HG03442 (cell line): ENCODE results near the gene MAML3.
A peak's percentile ranks its signal among the peaks of the same experiment; 100 is the strongest.
"Not testable (repeated sequence)": the region's sequence is repeated elsewhere in the genome, so short reads cannot be mapped to it uniquely, and the experiment has no call there.

Source experiments
- ATAC-seq: cut with Tn5 transposase; IDR thresholded peaks from one replicate; pipeline ENCODE4 v1.9.1; 2021; ENCODE audit warnings: mild to moderate bottlenecking, moderate library complexity; ENCODE audit not compliant: unreplicated experiment

MAML3 gene

DNA sequence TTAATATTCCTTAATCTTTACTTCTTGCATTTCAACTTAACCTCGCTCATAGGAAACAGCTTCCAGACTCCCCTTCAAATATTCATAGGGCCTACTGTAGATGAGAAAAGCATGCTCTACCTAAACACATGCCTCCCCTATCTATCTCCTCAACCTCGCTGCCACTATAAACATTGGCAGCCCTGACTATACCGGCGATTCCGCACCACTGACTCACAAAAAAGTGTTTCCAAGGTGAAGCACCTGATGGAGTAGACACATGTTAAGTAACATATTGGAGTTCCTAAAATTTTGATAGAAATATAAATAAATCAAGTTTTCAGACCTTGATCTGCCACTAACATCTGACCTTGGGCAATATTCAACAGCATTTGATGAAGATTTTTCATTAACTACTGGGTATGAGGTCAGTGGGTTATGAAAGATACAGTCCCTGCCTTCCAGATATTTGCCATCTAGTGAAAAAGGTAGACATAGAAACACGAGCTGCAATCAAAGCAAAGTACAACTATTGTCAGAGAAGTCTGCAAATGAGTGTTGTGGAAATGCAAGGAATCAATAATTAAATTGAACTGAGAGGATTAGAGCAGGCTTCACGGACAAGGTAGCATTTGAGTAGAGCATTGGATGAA, 184.2 kb downstream of the MAML3 start:
- ATAC-seq = no peak

DNA sequence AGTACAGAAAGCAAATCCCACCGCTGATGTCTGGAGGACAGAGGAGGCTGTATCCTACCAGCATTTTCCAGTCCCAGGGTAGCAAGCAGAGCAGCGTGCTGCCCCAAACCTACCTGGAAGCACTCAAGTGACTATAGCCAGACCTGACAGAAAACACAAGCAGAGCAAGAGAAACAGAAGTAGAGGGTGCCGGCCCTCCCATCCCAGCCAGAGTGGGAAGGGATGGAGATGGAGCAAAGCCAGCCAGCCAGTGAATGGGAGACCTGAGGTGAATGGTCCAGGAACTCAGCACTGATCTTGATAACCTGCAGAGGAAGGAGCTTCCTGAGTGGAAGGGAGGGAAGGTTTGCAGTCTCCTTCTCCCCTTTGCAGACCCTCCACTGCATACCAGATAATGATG, 185.2 kb downstream of the MAML3 start:
- ATAC-seq = no peak

DNA sequence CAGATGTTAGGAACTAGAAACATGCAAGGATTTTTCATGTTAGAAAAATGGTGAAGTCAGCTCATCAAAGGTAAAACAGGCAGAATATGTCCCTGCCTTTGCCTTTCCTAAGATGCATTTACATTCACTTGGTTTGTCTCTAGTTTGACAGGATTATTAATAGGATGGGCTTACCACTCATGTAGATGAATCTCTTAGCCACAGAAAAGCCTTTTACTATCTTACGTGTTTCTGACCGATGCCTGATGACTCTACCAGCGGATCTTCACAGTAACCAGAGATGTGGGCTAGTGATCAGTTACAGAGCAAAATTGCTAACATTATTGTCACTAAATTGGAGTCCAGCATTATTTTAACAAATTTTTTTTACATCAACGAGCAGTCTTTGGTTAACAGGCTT, 187.6 kb downstream of the MAML3 start:
- no peak for ATAC-seq

DNA sequence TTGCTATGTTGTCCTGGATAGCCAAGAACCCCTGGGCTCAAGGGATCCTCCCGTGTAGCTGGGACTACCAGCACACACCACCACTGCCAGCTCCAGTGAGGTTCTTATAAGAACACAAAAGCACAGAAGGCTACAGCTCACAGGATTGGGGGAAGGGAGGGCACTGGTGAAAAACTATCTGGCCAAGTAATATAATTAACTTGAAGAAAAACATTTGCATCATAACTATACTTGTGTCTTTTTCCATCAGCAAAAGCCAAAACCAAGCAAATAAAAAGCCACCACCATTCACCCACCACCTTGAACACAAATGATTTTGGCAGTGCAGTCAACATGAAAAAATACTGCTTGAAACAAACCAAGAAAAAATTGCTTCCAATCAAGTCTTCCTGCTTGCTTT, 188.2 kb downstream of the MAML3 start:
- ATAC-seq = no peak

DNA sequence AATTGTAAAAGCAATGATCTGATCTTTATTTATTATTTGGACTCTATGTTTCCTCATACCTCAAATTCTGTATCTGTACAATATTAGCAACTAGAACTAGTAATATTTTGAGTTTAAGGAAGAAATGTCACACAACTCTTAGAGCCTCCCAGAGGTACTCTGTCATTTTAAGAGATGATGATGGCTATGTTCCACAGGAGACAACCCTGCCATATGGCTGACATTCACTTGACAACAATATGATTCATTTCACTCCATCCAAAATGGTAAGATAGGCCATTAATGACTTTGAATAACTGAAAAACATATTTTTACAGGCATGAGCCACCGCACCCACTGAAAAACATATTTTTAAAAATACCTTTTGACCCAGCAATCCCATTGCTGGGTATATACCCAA, 190.3 kb downstream of the MAML3 start:
- ATAC-seq = no peak

DNA sequence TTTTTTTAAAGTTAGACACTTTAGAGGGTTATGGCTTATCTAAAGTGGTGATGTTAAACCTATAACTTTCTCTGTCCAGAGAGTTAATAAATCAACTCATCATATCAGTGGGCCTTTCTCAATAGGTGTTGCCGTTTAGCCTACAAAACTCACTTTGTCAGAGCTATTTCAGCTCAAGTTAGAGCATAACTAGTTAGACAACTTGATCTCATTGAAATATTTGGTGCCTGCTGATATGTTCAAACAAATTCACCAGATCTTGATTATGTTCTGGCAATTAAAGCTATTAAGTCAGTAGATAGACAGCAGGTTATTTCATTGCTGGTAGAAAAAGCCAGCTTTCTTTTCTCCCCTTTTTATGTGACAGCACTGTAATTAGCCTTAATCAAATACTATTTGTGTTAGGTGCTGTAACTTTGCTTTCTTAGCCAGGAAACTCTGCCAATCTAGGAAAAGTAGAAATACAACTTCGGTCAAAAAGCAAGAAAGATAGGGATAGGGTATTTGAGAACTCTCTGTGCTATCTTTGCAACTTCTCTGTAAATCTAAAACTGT, 191.8 kb downstream of the MAML3 start:
- no peak for ATAC-seq

DNA sequence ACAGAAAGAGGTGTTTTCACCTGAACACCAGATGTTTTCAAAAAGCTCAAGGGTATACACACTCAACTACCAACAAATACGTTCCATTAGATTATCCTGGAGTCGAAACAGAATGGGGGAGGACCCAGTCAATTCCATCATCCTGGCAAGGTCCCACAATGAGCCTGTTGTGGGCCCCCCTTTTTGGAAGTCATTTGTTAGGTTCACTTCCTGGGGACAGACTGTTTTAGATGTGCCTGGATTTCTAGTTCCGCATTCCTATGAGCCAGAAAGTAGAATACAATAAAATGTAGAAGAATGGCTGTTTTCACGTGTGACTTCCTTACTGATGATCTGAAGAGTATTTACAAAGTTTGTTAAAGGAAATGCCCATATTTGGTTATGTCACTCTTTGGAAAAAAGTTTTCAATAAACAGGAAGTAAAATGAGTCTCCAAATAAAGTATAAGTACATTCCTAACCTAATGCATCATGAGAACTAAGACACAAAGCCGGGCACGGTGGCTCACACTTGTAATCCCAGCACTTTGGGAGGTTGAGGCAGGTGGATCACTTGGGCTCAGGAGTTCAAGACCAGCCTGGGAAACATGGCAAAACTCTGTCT, 192.5 kb downstream of the MAML3 start:
- no peak for ATAC-seq

DNA sequence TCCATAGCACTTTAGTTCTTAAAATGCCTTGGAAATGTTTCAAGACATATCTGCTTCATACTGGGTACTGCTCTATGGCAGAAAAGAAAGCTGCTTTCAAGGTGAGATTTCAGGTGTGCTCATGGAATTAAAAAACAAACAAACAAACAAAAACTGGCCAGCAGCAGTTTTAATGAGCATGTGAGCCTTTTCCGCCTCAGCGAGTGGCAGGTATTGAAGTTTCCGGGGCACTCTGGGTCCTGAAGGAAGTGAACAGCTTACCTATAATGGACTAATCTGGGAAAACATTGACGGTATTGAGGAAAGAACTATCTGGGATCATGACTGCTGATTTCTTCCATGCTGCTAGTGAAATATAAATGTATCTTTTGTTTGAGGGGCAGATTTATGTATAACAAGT, 194.6 kb downstream of the MAML3 start:
- no peak for ATAC-seq

DNA sequence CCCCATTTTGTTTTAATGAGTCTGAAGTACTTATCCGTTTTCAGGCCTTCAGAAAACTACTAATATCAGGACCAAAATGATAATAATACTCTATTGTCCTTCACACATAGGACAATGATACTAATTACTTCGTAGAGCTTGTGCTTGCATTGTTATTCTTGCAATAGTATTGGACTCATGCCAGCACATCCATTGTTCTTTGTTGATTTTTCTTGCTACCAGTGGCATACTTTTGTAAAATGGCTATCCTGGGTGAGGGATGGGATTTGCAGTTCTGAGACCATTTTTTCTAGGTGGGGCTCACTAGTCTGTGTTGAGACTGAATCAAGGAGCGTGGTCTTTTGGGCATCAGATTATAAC, 195.3 kb downstream of the MAML3 start:
- ATAC-seq = no peak

DNA sequence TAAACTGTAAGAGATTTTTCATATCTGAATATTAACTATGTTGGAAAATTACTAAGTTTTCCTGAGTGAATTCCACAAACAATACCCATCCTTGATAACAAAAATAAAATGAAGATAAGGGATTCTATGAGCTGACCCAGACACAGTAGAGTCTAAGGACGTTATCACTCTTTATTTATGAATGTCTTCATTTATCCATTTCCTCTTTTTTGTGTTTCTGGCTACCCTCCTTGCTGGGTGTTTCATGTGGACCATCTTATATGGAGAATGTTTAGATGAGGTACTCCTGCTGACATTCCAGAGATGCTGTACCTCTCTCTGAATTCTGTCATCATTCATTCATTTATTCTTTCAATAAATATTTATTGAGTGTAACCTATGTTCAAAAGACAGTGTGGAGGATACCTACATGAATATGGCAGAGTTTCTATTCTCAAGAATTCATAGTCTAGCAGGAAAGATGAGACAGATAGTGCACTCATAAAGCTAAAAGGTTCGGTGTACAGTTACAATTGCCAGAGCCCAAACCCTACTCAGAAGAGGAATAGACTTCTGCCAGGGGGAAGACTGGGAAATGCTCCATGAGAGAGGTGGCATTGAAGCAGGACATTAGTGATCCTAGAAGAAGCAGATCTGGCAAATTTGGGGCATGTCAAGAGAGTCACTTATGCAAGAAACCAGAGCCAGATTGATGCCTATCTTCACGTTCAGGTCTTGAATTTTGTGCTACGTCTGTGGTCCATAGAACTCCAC, 195.8 kb downstream of the MAML3 start:
- ATAC-seq = no peak

DNA sequence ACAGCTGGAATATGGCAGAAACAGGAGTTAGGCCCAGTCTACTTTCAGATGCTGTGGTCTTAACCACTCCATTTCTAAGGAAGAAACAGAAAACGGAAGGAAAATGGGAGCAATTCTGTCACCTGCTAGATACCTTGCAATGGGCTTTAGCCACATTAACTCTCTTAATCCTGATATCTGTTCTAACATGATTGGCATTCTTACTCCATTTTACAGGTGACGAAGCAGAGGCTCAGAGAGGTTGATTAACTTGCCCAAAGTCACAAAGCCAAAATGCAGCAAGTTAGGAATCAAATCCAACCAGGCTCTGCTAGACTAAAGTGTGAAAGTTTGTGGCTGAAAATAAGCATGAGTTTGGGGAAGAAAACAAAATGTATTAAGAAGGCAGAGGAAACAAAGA, 196.9 kb downstream of the MAML3 start:
- no peak for ATAC-seq

DNA sequence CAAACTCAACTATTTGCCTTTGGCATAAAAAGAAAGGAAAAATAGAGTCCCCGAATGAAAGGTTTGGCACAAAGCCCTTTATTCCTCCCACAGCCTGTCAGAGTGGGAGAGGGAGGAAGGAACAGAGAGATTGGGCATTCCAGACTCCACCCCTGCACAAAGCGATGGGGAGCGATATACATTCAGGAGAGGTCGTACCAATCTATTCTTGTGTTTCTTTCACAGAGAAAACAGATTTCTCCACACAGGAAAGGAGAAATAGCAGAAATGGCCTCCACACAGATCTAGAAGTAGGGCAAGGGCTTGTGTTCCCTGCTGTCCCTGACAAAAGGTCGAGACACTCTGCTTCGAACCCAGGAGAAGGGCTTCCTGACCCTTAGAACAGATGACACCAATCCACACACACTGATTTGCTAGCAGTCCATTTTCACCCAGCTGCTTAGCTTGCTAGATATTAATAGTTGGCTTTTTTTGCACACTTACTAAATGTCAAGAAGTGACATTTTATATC, 197.4 kb downstream of the MAML3 start:
- no peak for ATAC-seq

DNA sequence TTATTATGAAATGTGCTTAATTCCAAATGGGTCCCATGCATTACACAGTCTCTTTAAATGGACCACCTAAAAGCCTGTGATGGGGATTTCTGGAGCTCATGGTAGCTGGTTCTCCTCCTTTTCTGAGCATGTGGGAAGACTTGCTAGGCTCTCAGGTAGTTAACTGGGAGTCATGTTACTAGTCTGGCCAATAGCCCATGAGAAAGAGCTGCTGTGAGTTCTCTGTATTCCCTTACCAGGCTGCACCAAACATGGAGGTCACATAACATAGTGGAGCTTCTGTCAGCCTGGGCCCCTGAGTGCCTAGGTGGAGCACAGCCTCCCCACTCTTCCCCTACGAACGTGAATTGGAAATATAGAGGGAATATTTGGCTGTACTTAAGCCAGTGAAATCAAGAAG, 198.4 kb downstream of the MAML3 start:
- no peak for ATAC-seq

DNA sequence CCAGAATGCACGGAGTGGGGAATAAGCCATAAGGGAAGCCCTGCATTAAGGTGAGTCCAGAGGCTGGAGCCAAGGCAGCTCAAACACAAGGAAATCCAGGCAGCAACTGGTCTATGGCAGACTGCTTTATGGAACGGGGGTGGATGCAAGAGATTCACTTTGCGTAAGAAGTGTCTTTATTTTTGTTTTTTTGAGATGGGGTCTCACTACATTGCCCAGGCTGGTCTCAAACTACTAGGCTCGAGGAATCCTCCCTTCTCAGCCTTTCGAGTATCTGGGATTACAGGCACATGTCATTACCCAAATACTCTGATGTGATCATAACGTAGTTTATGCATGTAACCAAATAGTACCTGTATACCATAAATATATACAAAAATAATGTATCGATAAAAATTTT, 199.5 kb downstream of the MAML3 start:
- ATAC-seq = no peak

DNA sequence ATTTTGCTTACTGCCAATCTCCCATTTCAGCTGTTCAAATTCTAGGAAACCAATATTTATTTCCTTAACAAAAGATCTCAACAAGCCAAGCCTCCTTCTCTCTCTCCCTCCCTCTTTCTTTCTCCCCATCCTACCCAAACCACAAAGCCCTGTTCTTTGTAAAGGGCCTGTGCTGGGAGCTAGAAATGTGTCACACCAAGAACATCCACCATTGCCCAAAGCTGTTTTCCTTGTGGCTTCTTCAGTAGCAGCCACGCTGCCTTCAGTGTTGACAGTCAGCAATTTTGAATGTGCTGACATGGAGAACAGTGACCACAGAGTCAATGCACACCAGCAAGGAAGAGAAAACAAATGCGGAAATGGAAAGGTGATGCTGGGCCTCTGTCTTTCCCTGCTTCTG, 203.0 kb downstream of the MAML3 start:
- ATAC-seq = peak; percentile 19

DNA sequence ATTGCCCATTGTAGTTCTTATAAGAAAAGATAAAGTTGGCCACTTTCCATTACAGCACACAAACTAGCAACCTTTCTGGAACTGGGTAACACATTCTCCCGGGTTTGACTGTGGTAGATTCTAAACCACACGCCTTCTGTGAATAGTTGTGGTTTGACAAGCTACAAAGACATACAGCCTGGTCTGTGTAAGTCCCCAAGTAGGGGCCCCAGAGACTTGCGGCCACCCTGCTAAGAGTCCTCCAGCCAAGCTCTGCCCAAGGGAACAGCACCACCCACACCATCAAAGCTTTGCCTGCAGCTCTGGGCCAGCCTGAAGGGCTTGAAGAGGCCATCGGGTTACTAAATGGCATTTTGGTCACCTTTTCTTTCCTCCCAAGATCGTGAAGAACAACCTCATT, 203.4 kb downstream of the MAML3 start:
- peak; percentile 93 for ATAC-seq

DNA sequence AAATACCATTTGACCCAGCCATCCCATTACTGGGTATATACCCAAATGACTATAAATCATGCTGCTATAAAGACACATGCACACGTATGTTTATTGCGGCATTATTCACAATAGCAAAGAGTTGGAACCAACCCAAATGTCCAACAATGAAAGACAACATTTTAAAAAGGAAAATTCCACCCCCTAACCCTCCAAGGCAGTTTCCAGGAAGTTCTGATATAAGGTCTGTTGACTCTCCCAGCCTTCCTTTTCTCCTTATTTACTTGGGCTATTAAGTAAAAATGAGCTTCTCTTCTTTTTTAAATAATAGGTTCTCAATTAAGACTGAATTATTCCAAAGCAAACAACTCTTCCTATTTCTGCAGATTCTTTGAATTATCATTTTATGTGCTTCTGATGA, 209.1 kb downstream of the MAML3 start:
- not testable (repeated sequence) for ATAC-seq

DNA sequence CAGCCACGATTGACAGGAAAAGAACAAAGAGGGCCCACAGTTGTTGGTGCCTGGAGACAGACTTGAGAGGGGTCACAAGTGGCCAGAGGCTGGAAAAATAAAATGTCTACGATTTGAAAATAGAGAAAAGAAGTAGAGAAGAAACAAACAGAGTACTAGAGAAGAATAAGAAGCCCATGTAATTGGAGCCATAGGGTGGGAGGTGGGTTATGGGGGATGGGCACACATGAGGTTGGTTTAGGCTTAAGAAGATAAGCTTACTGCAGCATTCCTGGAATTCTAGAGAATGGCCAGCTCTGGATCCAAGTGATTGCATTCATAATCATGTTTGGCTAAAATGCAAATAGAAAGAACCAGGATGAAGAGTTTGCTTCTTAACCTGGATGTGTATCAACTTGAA, 210.7 kb downstream of the MAML3 start:
- ATAC-seq = no peak

DNA sequence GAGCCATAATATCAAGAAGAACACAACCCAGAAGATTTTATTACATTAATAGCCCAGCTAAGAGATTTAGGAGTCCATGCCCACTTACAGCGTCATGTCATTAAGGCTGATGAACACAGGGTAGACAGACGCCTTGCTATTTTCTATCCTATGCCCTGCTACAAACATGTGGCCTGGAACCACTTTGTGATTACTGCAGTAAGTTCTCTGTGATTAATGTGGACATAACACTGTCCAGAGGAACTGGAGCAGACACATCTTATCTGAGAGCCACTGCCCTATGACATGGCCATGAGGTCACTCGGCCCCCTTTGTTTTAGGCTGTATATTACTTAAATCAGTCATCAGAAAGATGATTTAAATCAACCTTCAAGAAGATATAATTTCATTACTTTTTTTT, 211.7 kb downstream of the MAML3 start:
- ATAC-seq = no peak

DNA sequence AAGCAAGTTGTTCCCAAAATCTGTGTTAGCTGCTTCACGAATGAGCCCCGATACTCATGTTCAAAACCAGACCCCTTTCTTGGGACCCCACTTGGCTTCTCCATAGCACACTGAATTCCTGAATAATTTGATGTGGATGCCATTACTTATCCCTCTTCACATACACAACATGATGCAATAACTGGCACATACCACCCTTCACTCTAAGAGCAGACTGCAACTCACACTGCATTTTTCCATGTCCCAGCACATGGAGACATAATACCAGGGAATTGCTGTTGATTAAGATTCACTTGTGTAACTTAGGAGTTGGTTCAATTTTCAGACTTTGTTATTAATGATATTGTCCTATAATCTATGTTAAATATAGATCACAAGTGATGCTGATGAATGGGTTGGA, 213.4 kb downstream of the MAML3 start:
- ATAC-seq = no peak

DNA sequence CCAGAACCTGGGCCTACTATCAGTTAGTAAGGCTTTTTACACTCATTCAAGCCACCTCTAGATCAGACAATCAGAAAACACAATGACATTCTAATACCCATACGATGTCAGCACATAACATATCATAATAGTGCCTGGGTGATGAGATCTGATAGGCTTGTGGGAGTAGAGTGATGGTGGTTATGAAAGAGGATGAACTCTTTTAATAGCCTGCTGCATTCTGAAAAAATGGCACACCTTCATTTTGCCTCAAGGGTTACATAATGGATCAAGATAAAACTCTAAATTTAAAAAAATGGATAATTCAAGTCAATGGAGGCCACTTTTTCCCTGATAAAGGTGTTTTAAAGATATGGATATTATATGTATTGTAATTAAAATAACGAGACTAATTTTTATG, 215.6 kb downstream of the MAML3 start:
- ATAC-seq = no peak

DNA sequence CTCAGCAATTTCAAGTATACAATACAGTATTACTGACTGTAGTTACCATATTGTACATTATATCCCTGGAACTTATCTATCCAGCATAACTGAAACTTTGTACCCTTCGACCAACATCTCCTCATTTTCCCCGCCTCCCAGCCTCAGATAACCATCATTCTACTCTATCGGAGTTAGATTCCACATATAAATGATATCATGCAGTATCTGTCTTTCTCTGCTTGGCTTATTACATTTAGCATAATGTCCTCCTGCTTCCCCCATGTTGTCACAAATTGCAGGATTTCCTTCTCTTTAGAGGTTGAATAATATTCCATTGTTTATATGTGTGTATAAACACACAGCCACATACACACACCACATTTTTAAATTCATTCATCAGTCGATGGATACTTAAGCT, 218.1 kb downstream of the MAML3 start:
- ATAC-seq = no peak
